ENCODE data around the gene DLL1. TPM values are rescaled to one million over a fixed set of nuclear protein-coding genes. Genes with fewer than 3 reads are reported as not detected.
A peak's percentile ranks its signal among the peaks of the same experiment; 100 is the strongest.

The DLL1 gene
- total RNA-seq, 4 donors from 2014 or later = 8.7 to 24.3 (median 19.2) TPM

- DNase-seq = no peak
- H3K36me3 ChIP-seq = no peaks in the 10 kb centered on the region
- TF ChIP-seq POLR2A (IDR thresholded peaks at IDR 0.05) (no peak), CTCF (IDR thresholded peaks at IDR 0.05) (no peak)
- H3K9me3 ChIP-seq = no peaks in the 10 kb centered on the region
- no peaks in the 10 kb centered on the region for H3K27me3 ChIP-seq
- no peak overlapping the region for H3K4me3 ChIP-seq
- intact Hi-C loops (cut with DNase I; ENCODE audit: low total_unique reads) = no loop called here
- H3K4me1 ChIP-seq = peaks cover 0 to 7% of the 10 kb centered on the region in 2 donors
- no peak overlapping the region for H3K27ac ChIP-seq
These were observed 7.4 kb downstream of the DLL1 start for GRCh38 chr6:170283212-170284081.

- Histone ChIP-seq H3K27ac (no peak overlapping the region), H3K9me3 (no peaks in the 10 kb centered on the region), H3K4me1 (peaks cover 0 to 6% of the 10 kb centered on the region in 2 donors), H3K27me3 (no peaks in the 10 kb centered on the region), H3K4me3 (no peak overlapping the region), H3K36me3 (no peaks in the 10 kb centered on the region)
- no peak for DNase-seq
- intact Hi-C loops (cut with DNase I; ENCODE audit: low total_unique reads) = no loop called here
- TF ChIP-seq CTCF (IDR thresholded peaks at IDR 0.05) = no peak
- no peak for TF ChIP-seq POLR2A (IDR thresholded peaks at IDR 0.05)
These were observed 8.2 kb downstream of the DLL1 start for GRCh38 chr6:170282512-170283158.

- H3K36me3 ChIP-seq = no peaks in the 10 kb centered on the region
- no peak overlapping the region for H3K27ac ChIP-seq
- no peak for DNase-seq
- no peaks in the 10 kb centered on the region for H3K9me3 ChIP-seq
- no peak overlapping the region for H3K4me3 ChIP-seq
- peaks cover 0 to 4% of the 10 kb centered on the region in 2 donors for H3K4me1 ChIP-seq
- TF ChIP-seq POLR2A (IDR thresholded peaks at IDR 0.05) (no peak), CTCF (IDR thresholded peaks at IDR 0.05) (no peak)
- H3K27me3 ChIP-seq = no peaks in the 10 kb centered on the region
- intact Hi-C loops (cut with DNase I; ENCODE audit: low total_unique reads) = no loop called here
These were observed 9.3 kb downstream of the DLL1 start for GRCh38 chr6:170281331-170282292.

GRCh38 chr6:170280689-170281045 lies 10.2 kb downstream of the DLL1 start:
- Histone ChIP-seq H3K4me3 (peak overlapping the region; percentile 18 to 22), H3K27ac (no peak overlapping the region), H3K36me3 (no peaks in the 10 kb centered on the region), H3K9me3 (no peaks in the 10 kb centered on the region), H3K4me1 (peaks cover 4 to 6% of the 10 kb centered on the region in 2 donors), H3K27me3 (no peaks in the 10 kb centered on the region)
- TF ChIP-seq CTCF (IDR thresholded peaks at IDR 0.05) (no peak), POLR2A (IDR thresholded peaks at IDR 0.05) (no peak)
- intact Hi-C loops (cut with DNase I; ENCODE audit: low total_unique reads) = no loop called here
- DNase-seq = no peak

Measured in uterus (tissue), 4 donors.